LNCaP clone FGC (cell line): Measurements from ENCODE around the gene ARHGEF19.

Experiments
- DNase-seq: peaks from one replicate; pipeline ENCODE4 v3.0.0-alpha.2; 2011; ENCODE audit warnings: low read depth
- H3K4me3 ChIP-seq: 2 replicates; pipeline ENCODE4 v1.5.1; 2011; ENCODE audit warnings: mild to moderate bottlenecking, low read depth, low read length, control low read depth
- TF ChIP-seq, protein P1 (sequence below): IDR thresholded peaks from 2 replicates; pipeline ENCODE4 v1.5.1; 2012; ENCODE audit warnings: mild to moderate bottlenecking; ENCODE audit not compliant: control insufficient read depth, insufficient read depth; ENCODE audit errors: extremely low read depth

The ARHGEF19 gene

DNA sequence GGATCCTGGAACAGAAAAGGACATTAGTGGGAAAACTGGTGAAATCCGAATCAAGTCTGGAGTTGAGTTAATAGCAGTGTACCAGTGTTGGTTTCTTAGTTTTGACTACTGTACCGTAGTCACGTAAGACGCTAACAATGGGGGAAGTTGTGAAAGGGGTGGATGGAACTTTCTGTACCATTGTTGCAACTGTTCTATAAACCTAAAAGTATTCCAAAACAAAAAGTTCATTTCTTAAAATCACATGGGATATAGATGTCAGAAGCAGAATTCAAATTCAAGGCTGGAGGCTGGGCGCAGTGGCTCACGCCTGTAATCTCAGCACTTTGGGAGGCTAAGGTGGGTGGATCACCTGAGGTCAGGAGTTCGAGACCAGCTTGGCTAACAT, 16.9 kb downstream of the ARHGEF19 start:
- DNase-seq: no peak
- TF ChIP-seq, protein P1, sequence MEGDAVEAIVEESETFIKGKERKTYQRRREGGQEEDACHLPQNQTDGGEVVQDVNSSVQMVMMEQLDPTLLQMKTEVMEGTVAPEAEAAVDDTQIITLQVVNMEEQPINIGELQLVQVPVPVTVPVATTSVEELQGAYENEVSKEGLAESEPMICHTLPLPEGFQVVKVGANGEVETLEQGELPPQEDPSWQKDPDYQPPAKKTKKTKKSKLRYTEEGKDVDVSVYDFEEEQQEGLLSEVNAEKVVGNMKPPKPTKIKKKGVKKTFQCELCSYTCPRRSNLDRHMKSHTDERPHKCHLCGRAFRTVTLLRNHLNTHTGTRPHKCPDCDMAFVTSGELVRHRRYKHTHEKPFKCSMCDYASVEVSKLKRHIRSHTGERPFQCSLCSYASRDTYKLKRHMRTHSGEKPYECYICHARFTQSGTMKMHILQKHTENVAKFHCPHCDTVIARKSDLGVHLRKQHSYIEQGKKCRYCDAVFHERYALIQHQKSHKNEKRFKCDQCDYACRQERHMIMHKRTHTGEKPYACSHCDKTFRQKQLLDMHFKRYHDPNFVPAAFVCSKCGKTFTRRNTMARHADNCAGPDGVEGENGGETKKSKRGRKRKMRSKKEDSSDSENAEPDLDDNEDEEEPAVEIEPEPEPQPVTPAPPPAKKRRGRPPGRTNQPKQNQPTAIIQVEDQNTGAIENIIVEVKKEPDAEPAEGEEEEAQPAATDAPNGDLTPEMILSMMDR: no peak
- no peak overlapping the region for H3K4me3 ChIP-seq

DNA sequence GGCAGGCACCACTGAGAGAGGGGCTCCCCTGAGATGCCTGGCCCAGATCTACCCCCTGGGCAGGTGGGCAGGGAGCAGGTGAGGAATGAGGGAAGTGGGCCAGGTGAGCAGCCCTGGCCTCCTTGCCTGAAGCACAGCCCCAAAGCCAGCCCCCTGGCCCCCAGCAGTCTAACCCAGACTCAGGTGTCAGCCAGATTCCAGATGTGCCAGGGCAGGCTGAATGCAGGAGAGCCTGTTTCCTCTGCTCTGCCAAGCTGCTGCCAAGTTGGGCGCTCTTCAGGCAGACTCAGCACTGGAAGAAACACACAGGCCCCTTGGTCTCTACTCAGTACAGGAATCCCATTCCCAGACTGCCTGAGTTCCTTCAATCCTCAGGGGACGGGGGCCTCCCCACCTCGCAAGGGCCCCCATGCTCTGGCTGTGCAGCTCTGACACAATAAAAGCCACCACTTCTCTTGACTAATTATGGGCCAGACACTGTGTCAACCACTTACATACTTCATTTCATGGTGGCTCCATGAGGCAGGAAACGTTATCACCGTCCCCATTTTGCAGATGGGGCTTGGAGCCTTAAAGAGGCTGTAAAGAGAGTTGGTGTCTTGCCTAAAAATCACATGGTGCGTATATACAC, 20.4 kb downstream of the ARHGEF19 start:
- no peak overlapping the region for H3K4me3 ChIP-seq
- no peak for DNase-seq

GRCh38 chr1:16191309-16191708, 21.1 kb downstream of the ARHGEF19 start:
- DNase-seq: no peak
- H3K4me3 ChIP-seq: no peak overlapping the region
- TF ChIP-seq, protein P1: no peak

More for the DNA sequence above, 20.4 kb downstream of the ARHGEF19 start:
- TF ChIP-seq, protein P1: no peak

DNA sequence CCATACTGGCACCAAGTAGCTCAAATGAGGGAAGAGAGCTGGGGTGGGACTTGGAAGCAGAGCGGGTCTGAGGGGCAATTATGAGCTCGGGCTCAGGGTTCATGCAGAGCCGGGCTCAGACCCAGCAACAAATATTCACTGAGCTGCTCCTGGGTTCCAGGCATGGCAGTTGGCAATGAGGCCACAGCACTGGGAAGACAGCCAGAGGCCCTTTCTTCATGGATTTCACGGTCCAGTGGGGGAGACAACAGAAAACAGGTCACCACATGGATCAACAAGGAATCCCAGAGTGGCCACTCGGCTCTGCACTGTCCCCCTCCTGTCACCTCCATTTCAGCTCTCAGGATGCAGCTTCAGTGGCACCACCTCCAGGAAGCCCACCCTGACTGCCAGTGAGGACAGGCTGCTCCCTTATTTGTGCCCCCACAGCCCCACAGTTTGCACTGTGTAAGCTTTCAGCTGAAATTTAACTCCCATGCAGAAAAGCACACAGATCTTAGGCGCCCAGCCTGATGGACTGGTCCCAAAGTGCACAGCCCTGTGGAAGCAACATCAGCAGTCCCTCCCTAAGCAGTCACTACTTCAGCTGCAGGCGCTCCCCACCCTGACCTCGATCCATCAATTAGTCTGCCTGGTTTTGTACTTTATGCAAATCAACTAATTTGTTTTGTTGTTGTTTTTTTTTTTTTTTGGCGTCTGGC, 22.4 kb downstream of the ARHGEF19 start:
- no peak overlapping the region for H3K4me3 ChIP-seq
- no peak for DNase-seq
- TF ChIP-seq, protein P1: no peak

DNA sequence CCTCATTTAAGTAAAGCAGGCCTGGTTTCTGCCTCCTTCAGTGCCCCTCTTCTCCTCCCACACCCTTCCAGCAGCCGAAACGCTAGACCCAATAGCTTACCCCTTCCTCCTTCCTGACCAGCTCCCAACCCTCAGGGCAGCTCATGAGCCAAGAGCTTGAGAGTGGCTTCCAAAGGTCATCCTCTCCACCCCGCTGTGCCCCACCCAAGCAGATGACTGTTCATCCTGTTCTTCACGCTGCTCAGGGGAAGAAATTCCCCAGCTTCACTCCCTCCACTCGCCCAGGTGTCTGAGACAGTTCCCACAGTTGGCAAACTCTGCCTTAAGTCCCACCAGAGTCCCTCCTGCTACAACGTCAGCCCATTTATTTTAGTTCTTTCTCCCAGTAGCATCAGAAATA, 23.4 kb downstream of the ARHGEF19 start:
- TF ChIP-seq, protein P1: no peak
- no peak for DNase-seq
- no peak overlapping the region for H3K4me3 ChIP-seq

DNA sequence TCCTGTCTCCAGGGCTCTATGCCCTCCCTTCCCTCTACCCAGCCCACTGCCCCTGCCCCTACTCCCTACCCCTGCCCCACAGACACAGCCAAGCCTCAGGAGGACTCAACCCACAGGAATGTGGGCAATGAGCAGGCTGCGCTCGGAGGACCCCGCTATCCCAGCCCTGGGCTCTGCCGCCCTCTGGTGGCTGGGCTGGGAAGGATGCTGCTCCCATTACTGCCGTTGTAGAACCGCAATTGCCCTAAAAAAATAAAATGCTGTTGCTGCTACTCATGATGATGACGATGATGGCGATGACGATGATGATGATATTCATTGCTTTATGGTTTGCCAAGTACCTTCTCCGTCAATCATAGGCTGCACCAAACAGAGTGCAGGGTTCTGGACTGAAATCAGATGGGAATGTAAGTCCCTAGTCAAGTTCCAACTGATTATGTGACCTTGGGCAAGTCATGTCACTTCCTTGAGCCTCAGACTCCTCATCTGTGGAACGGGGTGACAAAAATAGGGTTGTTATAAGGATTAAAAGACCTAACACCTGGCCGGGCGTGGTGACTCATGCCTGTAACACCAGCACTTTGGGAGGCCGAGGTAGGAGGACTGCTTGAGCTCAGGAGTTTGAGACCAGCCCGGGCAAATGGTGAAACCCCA, 24.6 kb downstream of the ARHGEF19 start:
- TF ChIP-seq, protein P1: peak; percentile 74
- no peak for DNase-seq
- H3K4me3 ChIP-seq: no peak overlapping the region
